HG02610 (cell line): ENCODE results near the gene SPTBN1.

Experiments used
- ATAC-seq: cut with Tn5 transposase; IDR thresholded peaks from one replicate; pipeline ENCODE4 v1.9.1; 2021; ENCODE audit warnings: mild to moderate bottlenecking, moderate library complexity; ENCODE audit not compliant: unreplicated experiment

The SPTBN1 gene

GRCh38 chr2:54455563-54456361 lies at the start of gene SPTBN1:
Gene SPTBN1 (plus strand): TSS chr2:54456327. CDS start chr2:54526419, 70,092 bp downstream.
- ATAC-seq = no peak

- ATAC-seq = no peak
Measured at GRCh38 chr2:54407693-54408092, 48.4 kb upstream of the SPTBN1 start.

GRCh38 chr2:54408288-54408687 lies 47.8 kb upstream of the SPTBN1 start:
- ATAC-seq = no peak

GRCh38 chr2:54409752-54410151 lies 46.4 kb upstream of the SPTBN1 start:
- ATAC-seq = no peak

GRCh38 chr2:54411801-54412354 lies 44.2 kb upstream of the SPTBN1 start:
- no peak for ATAC-seq

- no peak for ATAC-seq
Measured at GRCh38 chr2:54416166-54416813, 39.8 kb upstream of the SPTBN1 start.

GRCh38 chr2:54416938-54417337 lies 39.2 kb upstream of the SPTBN1 start:
- ATAC-seq = no peak

- no peak for ATAC-seq
Measured at GRCh38 chr2:54417577-54417976, 38.5 kb upstream of the SPTBN1 start.

- ATAC-seq = no peak
Measured at GRCh38 chr2:54419388-54419787, 36.7 kb upstream of the SPTBN1 start.

- no peak for ATAC-seq
Measured at GRCh38 chr2:54419855-54420523, 36.1 kb upstream of the SPTBN1 start.

- ATAC-seq = no peak
Measured at GRCh38 chr2:54420524-54421172, 35.5 kb upstream of the SPTBN1 start.

GRCh38 chr2:54422072-54422581 lies 34.0 kb upstream of the SPTBN1 start:
- no peak for ATAC-seq

GRCh38 chr2:54423213-54423612 lies 32.9 kb upstream of the SPTBN1 start:
- ATAC-seq = no peak

- ATAC-seq = no peak
Measured at GRCh38 chr2:54424555-54425163, 31.5 kb upstream of the SPTBN1 start.

- ATAC-seq = no peak
Measured at GRCh38 chr2:54428108-54428831, 27.9 kb upstream of the SPTBN1 start.

GRCh38 chr2:54429054-54429453 lies 27.1 kb upstream of the SPTBN1 start:
- ATAC-seq = no peak

GRCh38 chr2:54429811-54430551 lies 26.1 kb upstream of the SPTBN1 start:
- ATAC-seq = no peak

- ATAC-seq = no peak
Measured at GRCh38 chr2:54430649-54431048, 25.5 kb upstream of the SPTBN1 start.
